Dedifferentiated amniotic fluid mesenchymal stem cell (primary cell): Measurements from ENCODE around the gene MS4A10.

ENCODE experiments used
- DNase-seq: peaks from one replicate; pipeline ENCODE4 v3.0.0-alpha.2; 2016; ENCODE audit errors: extremely low spot score

The MS4A10 gene

GRCh38 chr11:60765355-60765754 lies 19.8 kb upstream of the MS4A10 start:
- no peak for DNase-seq

GRCh38 chr11:60766547-60766946 lies 18.6 kb upstream of the MS4A10 start:
- DNase-seq, result no peak

- no peak for DNase-seq
Observed at GRCh38 chr11:60767388-60767811, 17.7 kb upstream of the MS4A10 start.

- no peak for DNase-seq
Observed at GRCh38 chr11:60768202-60768601, 16.9 kb upstream of the MS4A10 start.

GRCh38 chr11:60769273-60769672 lies 15.9 kb upstream of the MS4A10 start:
- no peak for DNase-seq

DNA sequence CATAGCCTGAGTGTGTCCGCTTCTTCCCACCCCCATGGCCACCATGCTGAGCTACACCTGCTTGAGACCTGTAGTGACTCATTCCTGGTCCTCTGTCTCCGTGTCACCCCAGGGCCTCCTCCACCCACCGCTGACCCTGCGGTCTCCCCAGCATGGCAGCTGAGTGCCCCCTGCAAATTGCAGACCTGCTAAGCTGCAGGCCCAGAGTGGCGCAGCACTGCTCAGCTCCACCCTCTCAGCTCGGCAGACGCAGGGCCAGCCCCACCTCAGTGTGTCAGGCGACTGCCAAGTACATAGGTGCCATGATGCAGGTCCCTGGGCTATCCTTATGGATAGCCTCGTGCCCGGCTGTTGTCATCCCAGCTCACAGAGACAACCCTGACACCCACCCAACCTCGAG lies 15.3 kb upstream of the MS4A10 start:
- DNase-seq, result no peak

DNA sequence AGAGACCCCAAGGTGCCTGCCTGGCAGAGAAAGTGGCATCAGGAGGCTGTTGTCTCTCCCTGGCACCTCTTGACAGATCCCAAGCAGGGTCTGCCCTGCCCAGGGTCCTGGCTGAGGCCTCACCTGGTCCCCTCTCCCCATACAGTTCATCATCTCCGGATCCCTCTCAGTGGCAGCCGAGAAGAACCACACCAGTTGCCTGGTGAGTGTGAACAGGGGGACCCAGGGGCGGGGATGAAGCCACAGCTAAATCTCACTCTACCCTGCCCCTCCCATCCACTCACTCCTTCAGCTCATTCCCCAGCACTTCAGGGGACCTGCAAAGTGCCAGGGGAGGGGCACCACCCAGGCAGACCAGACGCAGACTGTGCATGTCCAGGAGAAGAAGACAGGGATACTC lies 14.0 kb upstream of the MS4A10 start:
- no peak for DNase-seq

- no peak for DNase-seq
Observed at GRCh38 chr11:60771879-60772525, 13.1 kb upstream of the MS4A10 start.

- DNase-seq, result no peak
Observed at GRCh38 chr11:60772666-60773065, 12.5 kb upstream of the MS4A10 start.

DNA sequence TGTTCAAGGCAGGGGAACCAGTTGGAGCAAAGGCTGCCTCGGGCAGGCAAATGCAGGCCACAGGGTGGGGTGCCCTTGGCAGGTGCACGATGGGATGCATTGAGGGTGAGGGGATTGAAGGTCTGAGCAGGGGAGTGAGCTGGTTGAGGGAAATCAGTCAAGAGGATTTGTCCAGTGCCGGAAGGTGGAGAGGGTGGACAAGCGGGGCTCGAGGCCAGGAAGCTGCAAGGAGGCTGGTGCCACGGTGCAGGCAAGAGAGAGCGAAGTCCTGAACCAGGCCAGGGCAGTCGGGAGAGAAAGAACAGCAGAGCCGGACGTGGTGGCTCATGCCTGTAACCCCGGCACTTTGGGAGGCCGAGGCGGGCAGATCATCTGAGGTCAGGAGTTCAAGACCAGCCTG lies 10.4 kb upstream of the MS4A10 start:
- no peak for DNase-seq

DNA sequence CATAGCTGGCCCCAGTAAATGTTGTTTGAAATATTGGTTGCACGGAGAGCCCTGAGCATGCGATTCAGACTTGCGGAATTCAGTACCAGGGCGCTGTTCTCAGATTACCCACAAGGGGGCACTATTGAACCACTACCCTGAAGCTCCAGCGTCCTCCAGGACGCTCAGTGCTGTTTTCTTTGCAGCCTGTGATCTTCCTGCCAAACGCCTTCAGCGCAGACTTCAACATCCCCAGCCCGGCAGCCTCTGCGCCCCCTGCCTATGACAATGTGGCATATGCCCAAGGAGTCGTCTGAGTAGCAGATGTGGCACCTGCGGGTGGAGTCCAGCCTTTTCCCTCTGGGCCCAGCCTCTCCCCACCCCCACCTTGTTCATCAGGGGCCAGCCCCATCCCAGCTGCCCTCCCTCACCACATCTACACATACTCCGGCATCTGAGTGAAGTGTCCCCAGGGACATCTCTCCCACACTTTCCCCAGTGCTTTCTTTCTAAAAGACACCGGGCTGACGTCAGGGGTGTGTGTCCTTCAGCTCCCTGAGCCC lies 9.6 kb upstream of the MS4A10 start:
- DNase-seq, result peak; percentile 83

GRCh38 chr11:60776167-60776566 lies 9.0 kb upstream of the MS4A10 start:
- DNase-seq, result no peak

GRCh38 chr11:60777106-60777505 lies 8.0 kb upstream of the MS4A10 start:
- no peak for DNase-seq

DNA sequence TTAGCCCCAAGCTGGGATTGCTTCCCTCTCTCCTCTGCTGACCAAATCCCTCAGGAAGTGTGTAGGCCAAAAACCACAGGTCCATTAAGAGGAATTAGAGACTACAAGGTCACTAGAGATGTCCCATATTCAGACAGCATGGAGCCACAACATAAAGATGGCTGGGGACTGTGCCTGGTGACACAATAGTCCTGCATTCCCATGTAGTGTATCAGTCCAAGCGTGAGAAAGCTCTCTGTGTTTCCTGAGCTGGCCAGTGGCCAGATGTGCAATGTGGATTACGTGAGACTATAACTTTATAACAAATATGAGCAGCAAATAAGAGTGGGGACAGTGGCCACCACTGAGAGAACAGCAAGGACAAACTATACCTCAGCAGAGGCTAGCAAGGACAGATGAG lies 7.6 kb upstream of the MS4A10 start:
- peak; percentile 45 for DNase-seq

DNA sequence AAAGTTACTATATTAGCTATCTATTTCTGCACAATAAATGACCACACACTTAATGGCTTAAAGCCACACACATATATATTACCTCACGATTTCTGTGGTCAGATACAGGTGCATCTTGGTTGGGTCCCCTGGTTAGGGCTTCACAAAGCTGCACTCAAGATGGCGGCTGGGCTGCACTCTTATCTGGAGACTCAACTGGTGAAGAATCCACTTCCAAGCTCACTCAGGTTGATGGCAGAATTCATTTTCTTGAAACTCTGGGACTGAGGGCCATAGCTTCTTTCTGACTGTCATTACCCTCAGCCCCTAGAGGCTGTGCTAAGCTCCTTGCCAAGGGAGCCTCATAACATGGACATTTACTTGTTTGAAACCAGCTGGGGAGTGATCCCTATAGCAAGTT lies 5.1 kb upstream of the MS4A10 start:
- no peak for DNase-seq

GRCh38 chr11:60780774-60781173 lies 4.4 kb upstream of the MS4A10 start:
- no peak for DNase-seq

GRCh38 chr11:60781286-60781980 lies 3.7 kb upstream of the MS4A10 start:
- no peak for DNase-seq

- no peak for DNase-seq
Observed at GRCh38 chr11:60781981-60782316, 3.2 kb upstream of the MS4A10 start.

DNA sequence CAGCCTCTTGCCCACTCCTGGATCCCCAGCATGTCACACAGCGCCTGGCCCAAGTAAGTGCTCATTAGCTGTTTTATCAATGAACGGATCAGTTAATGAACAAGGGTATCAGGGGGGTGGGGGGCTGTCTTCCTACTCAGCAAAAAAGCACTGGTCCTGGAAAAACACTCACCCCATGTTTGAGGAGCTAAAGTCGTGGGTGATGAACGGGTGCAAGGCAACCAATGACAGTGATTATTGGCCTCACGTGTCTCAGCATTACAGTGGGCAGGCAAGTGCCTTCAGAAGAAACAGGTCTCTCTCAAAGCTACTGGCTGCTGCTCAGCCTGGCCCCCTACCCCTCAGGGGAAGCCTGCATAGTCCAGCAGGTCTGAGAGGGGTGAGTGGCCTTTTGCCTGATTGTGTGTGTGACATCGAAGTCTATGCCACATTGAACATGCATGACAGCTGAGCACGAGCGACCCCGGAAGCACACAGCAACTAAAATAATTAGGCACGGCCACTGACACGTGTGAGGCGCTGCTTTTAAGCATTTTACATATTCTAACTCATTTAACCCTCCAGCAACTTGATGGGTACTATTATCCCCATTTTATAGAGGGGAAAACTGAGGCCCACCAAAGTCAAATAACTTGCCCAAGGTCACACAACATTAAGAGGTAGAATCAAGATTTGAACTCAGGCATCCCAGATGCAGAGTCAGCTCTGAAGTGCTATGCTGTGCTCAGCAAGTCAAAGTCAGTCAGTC lies 2.6 kb upstream of the MS4A10 start:
- DNase-seq, result no peak

- no peak for DNase-seq
Observed at GRCh38 chr11:60783141-60783484, 2.0 kb upstream of the MS4A10 start.

GRCh38 chr11:60783911-60784310 lies 1.2 kb upstream of the MS4A10 start:
- DNase-seq, result no peak

GRCh38 chr11:60785806-60786361 lies 751 bp downstream of the MS4A10 start:
- no peak for DNase-seq
